Testis (tissue), 2 donors: ENCODE data around the gene MS4A18.

ENCODE experiments used
- POLR2A ChIP-seq: fragments of 450-650 bp; IDR thresholded peaks from one replicate; pipeline ENCODE4 v1.6.1; 2017; ENCODE audit warnings: antibody characterized with exemption, mild to moderate bottlenecking, moderate library complexity
- TF ChIP-seq, protein P1 (sequence below), 3 experiments: fragments of 450-650 bp in 2 of 3; fragments of 200-600 bp in 1 of 3; sonication (generic) in 1 of 3; IDR thresholded peaks; one replicate each; pipeline ENCODE4 v1.5.1; 2016 to 2019; ENCODE audit warnings: antibody characterized with exemption in 3 of 3, mild to moderate bottlenecking in 2 of 3, moderate library complexity in 1 of 3

DNA sequence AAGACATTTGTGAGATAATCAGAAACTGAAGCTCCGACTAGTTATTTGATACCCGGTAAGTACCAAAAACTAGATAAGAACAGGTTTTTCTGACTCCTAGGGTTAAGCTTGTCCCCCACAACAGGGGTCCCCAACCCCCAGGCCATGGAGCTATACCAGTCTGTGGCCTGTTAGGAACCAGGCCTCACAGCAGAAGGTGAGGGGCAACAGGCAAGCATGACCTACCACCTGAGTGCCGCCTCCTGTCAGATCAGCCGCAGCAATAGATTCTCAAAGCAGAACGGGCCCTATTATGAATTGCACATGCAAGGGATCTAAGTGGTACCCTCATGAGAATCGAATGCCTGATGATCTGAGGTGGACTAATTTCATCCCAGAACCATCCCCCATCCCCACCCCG, 59.4 kb downstream of the MS4A18 start:
- TF ChIP-seq, protein P1, sequence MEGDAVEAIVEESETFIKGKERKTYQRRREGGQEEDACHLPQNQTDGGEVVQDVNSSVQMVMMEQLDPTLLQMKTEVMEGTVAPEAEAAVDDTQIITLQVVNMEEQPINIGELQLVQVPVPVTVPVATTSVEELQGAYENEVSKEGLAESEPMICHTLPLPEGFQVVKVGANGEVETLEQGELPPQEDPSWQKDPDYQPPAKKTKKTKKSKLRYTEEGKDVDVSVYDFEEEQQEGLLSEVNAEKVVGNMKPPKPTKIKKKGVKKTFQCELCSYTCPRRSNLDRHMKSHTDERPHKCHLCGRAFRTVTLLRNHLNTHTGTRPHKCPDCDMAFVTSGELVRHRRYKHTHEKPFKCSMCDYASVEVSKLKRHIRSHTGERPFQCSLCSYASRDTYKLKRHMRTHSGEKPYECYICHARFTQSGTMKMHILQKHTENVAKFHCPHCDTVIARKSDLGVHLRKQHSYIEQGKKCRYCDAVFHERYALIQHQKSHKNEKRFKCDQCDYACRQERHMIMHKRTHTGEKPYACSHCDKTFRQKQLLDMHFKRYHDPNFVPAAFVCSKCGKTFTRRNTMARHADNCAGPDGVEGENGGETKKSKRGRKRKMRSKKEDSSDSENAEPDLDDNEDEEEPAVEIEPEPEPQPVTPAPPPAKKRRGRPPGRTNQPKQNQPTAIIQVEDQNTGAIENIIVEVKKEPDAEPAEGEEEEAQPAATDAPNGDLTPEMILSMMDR (IDR thresholded peaks at IDR 0.05), result no peak
- TF ChIP-seq POLR2A, result no peak
